ENCODE results near the gene CNOT6.

GRCh38 chr5:180460834-180461233, 33.3 kb upstream of the CNOT6 start:
- TF ChIP-seq, protein P1, sequence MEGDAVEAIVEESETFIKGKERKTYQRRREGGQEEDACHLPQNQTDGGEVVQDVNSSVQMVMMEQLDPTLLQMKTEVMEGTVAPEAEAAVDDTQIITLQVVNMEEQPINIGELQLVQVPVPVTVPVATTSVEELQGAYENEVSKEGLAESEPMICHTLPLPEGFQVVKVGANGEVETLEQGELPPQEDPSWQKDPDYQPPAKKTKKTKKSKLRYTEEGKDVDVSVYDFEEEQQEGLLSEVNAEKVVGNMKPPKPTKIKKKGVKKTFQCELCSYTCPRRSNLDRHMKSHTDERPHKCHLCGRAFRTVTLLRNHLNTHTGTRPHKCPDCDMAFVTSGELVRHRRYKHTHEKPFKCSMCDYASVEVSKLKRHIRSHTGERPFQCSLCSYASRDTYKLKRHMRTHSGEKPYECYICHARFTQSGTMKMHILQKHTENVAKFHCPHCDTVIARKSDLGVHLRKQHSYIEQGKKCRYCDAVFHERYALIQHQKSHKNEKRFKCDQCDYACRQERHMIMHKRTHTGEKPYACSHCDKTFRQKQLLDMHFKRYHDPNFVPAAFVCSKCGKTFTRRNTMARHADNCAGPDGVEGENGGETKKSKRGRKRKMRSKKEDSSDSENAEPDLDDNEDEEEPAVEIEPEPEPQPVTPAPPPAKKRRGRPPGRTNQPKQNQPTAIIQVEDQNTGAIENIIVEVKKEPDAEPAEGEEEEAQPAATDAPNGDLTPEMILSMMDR (IDR thresholded peaks at IDR 0.05): no peak
- TF ChIP-seq POLR2AphosphoS5 (IDR thresholded peaks at IDR 0.05; ENCODE audit: low read depth, low read length) (no peak), MXI1 (IDR thresholded peaks at IDR 0.05; ENCODE audit: low read depth, low read length) (no peak), USF2 (IDR thresholded peaks at IDR 0.05; ENCODE audit: borderline replicate concordance, low read depth, low read length) (no peak), RFX5 (IDR thresholded peaks at IDR 0.05; ENCODE audit: low read length) (no peak), FOSL2 (IDR thresholded peaks at IDR 0.05; ENCODE audit: borderline replicate concordance, low read depth) (no peak), MAX (IDR thresholded peaks at IDR 0.05; ENCODE audit: low read depth) (no peak), FOXM1 (IDR thresholded peaks at IDR 0.05; ENCODE audit: low read depth) (no peak), SMC3 (IDR thresholded peaks at IDR 0.05; ENCODE audit: low read depth, low read length) (no peak), YY1 (IDR thresholded peaks at IDR 0.05; ENCODE audit: low read depth) (no peak)
